Panc1 (cell line): ENCODE results near the gene MCF2L2. TPM values are rescaled to one million over a fixed set of nuclear protein-coding genes. Genes with fewer than 3 reads are reported as not detected.

Experiments used
- ATAC-seq: fragments of 200-7000 bp; cut with Tn5 transposase; 2 replicates; pipeline ENCODE4 v1.9.1; 2020; ENCODE audit warnings: mild to moderate bottlenecking, moderate library complexity
- BruUV-seq: library from RNA; stranded (reverse); fragments of 400-500 nt; replicated peaks from 2 replicates; lab custom pipeline; 2021; lab: Mats Ljungman, UMichigan
- CTCF ChIA-PET: fragments of 300-600 bp; sonication (Branson Sonifier 250); formaldehyde crosslinking; loops from one replicate; lab custom pipeline; 2022; ENCODE audit warnings: antibody characterized with exemption; lab: Charles Lee
- POLR2A ChIA-PET: fragments of 300-600 bp; sonication (Branson Sonifier 250); formaldehyde crosslinking; loops from one replicate; lab custom pipeline; 2022; ENCODE audit warnings: antibody characterized with exemption; lab: Charles Lee
- DNase-seq: peaks from one replicate; pipeline ENCODE4 v3.0.0-alpha.2; 2010; ENCODE audit warnings: low read depth, low spot score
- H3K27ac ChIP-seq: 2 replicates; pipeline ENCODE4 v1.5.1; 2011; ENCODE audit warnings: mild to moderate bottlenecking, low read length, inconsistent platforms
- H3K27me3 ChIP-seq: fragments of 200-500 bp; sonication (Bioruptor generic); 2 replicates; pipeline ENCODE4 v1.6.0; 2014; ENCODE audit warnings: low read length, inconsistent platforms; ENCODE audit not compliant: control insufficient read depth, insufficient read depth
- H3K36me3 ChIP-seq: fragments of 200-500 bp; sonication (Bioruptor generic); 2 replicates; pipeline ENCODE4 v1.5.1; 2014; ENCODE audit warnings: inconsistent platforms, mild to moderate bottlenecking, low read length, moderate library complexity; ENCODE audit not compliant: control insufficient read depth, insufficient read depth
- H3K4me1 ChIP-seq: 2 replicates; pipeline ENCODE4 v1.5.1; 2011; ENCODE audit warnings: inconsistent platforms, mild to moderate bottlenecking, low read length, moderate library complexity; ENCODE audit not compliant: control insufficient read depth, insufficient read depth
- H3K4me3 ChIP-seq, 2 experiments: 2 replicates each; pipeline ENCODE4 v1.5.1; 2011 to 2012; ENCODE audit warnings: low read depth in 2 of 2, low read length in 2 of 2, mild to moderate bottlenecking in 2 of 2, inconsistent platforms in 1 of 2, moderate library complexity in 1 of 2
- H3K9me3 ChIP-seq: fragments of 200-500 bp; sonication (Bioruptor generic); 2 replicates; pipeline ENCODE4 v1.5.1; 2014; ENCODE audit warnings: low read depth, mild to moderate bottlenecking, inconsistent platforms, low read length, moderate library complexity; ENCODE audit not compliant: control insufficient read depth, insufficient read depth
- CTCF ChIP-seq: fragments of 450-650 bp; IDR thresholded peaks from 2 replicates; pipeline ENCODE4 v1.5.1; 2017; ENCODE audit warnings: mild to moderate bottlenecking
- POLR2AphosphoS5 ChIP-seq: IDR thresholded peaks from 2 replicates; pipeline ENCODE4 v1.6.1; 2012; ENCODE audit warnings: mild to moderate bottlenecking, low read depth, low read length, moderate library complexity
- REST ChIP-seq, 2 experiments: IDR thresholded peaks; 2 replicates each; pipeline ENCODE4 v1.6.1; 2011 to 2012; ENCODE audit warnings: low read depth in 2 of 2, control low read depth in 1 of 2, low read length in 1 of 2, mild to moderate bottlenecking in 1 of 2, moderate library complexity in 1 of 2; ENCODE audit not compliant: insufficient read depth in 1 of 2
- SIN3A ChIP-seq: IDR thresholded peaks from 2 replicates; pipeline ENCODE4 v1.6.1; 2012; ENCODE audit warnings: low read depth, mild to moderate bottlenecking, low read length, moderate library complexity, borderline replicate concordance; ENCODE audit not compliant: insufficient read depth
- TCF7L2 ChIP-seq: IDR thresholded peaks from 2 replicates; pipeline ENCODE4 v1.6.1; 2011; ENCODE audit warnings: mild to moderate bottlenecking, low read depth, low read length, inconsistent platforms
- in situ Hi-C: cut with HindIII; loops from 2 replicates; pipeline ENCODE4 v1.10.0; 2016; ENCODE audit warnings: low sequenced_read_pairs, low pct_unique_long_range_greater_than_20kb
- intact Hi-C: fragments of 100-400 bp; cut with micrococcal nuclease; formaldehyde crosslinking; loops from one replicate; pipeline ENCODE4 v1.10.0; 2022; ENCODE audit not compliant: unreplicated experiment
- total RNA-seq: library from RNA; stranded (reverse); gene quantifications from one replicate; pipeline ENCODE4 v1.2.1, GENCODE V29; 2021; ENCODE audit not compliant: unreplicated experiment

MCF2L2 gene
- total RNA-seq, 1 experiment from 2014 or later: 1.0 TPM

DNA sequence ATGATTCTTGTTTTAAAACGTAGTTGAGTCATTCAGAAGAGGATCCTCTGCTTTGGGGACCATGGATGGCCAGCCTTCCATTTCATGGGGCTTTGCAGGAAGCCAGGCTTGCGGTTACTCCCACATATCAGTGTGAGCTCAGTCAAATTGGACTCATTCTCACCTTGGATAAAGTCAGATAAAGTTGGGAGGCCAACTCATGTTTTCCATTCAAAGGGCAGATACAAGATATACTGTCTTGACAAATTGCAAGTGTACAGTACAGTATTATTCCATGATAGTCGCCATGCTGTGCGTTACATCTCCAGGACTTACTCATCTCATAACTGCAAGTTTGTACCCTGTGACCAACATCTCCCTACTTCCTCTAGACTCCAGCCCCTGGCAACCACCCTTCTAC lies 200.8 kb downstream of the MCF2L2 start:
- no peaks in the 10 kb centered on the region for H3K36me3 ChIP-seq
- H3K27ac ChIP-seq: no peak overlapping the region
- no peaks in the 10 kb centered on the region for H3K4me1 ChIP-seq
- H3K27me3 ChIP-seq: no peaks in the 10 kb centered on the region
- BruUV-seq: no TSS peak
- ATAC-seq: no peak
- ChIA-PET CTCF (no interaction called here), POLR2A (no interaction called here)
- in situ Hi-C loops (no loop called here), intact Hi-C loops (no loop called here)
- no peak overlapping the region for H3K4me3 ChIP-seq
- no peak for DNase-seq
- H3K9me3 ChIP-seq: no peaks in the 10 kb centered on the region
- no peak for TF ChIP-seq CTCF

- ATAC-seq: no peak
Measured at GRCh38 chr3:183226333-183226890, 202.0 kb downstream of the MCF2L2 start.

More at GRCh38 chr3:183226333-183226890, 202.0 kb downstream of the MCF2L2 start:
- BruUV-seq: no TSS peak
- no peak for DNase-seq
- Histone ChIP-seq H3K27ac (no peak overlapping the region), H3K36me3 (no peaks in the 10 kb centered on the region), H3K4me1 (no peaks in the 10 kb centered on the region), H3K9me3 (no peaks in the 10 kb centered on the region), H3K27me3 (no peaks in the 10 kb centered on the region), H3K4me3 (no peak overlapping the region)
- CTCF ChIA-PET: no interaction called here
- in situ Hi-C loops: no loop called here
- intact Hi-C loops: no loop called here
- POLR2A ChIA-PET: no interaction called here
- TF ChIP-seq POLR2AphosphoS5: no peak
- TF ChIP-seq CTCF: no peak
- no peak for TF ChIP-seq SIN3A
- no peak for TF ChIP-seq TCF7L2
- TF ChIP-seq REST (IDR thresholded peaks at IDR 0.05; ENCODE audit: insufficient read depth in 1 of 2, low read depth in 2 of 2, low read length in 1 of 2): no peak
